Fibroblast of lung (primary cell): ENCODE data around the gene TAF11L11.

Experiments
- CTCF ChIP-seq, 2 donors: IDR thresholded peaks in 1 of 2; conservative IDR thresholded peaks in 1 of 2; 1 replicate in 1 of 2; 2 replicates in 1 of 2; pipeline ENCODE4 v1.5.1; 2011 to 2012; ENCODE audit warnings: low read length in 2 of 2, control low read depth in 1 of 2, inconsistent platforms in 1 of 2, low read depth in 1 of 2, mild to moderate bottlenecking in 1 of 2
- EZH2 ChIP-seq: IDR thresholded peaks from 2 replicates; pipeline ENCODE4 v1.5.1; 2012; ENCODE audit warnings: low read length, control low read depth, mild to moderate bottlenecking; ENCODE audit errors: missing control alignments

DNA sequence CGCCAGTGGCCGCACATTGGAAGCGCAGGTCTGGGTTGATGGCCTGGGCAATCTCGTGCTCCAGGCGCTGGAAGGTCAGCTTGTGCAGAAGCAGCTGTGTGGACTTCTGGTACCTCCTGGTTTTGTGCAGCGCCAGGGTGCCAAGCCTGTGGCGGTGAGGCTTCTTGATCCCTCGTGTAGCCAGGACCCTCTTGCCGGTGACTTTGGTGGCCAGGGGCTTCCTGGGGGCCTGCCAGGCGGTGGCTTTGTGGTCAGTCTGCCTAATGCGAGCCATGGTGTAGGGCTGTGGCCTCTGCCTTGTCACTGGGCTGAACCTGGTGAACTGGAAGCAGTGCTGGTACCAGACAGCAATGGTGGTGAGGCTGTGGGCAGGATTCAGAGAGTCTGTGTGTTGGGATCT lies 21.7 kb downstream of the TAF11L11 start:
- TF ChIP-seq EZH2 (no peak), CTCF (conservative IDR thresholded peaks at IDR 0.05 in 1 of 2, IDR thresholded peaks at IDR 0.05 in 1 of 2; ENCODE audit: low read depth in 1 of 2, low read length in 2 of 2) (no peak)
